Gastroesophageal sphincter (tissue), 4 donors: Measurements from ENCODE around the gene PPCDC. TPM values are rescaled to one million over a fixed set of nuclear protein-coding genes. Genes with fewer than 3 reads are reported as not detected.
A peak's percentile ranks its signal among the peaks of the same experiment; 100 is the strongest.
"Not testable (repeated sequence)": the region's sequence is repeated elsewhere in the genome, so short reads cannot be mapped to it uniquely, and the experiment has no call there.

Experiments
- ATAC-seq: fragments of 150-250 bp; one replicate; pipeline ENCODE4 v1.9.1; 2016; ENCODE audit warnings: mild to moderate bottlenecking, moderate library complexity
- H3K27ac ChIP-seq, 4 donors: fragments of 200-600 bp; sonication (generic) in 3 of 4; 1 replicate in 3 of 4; 2 replicates in 1 of 4; pipeline ENCODE4 v1.5.1; 2016 to 2019
- H3K27me3 ChIP-seq: fragments of 200-600 bp; sonication (generic); one replicate; pipeline ENCODE4 v1.5.1; 2019
- H3K36me3 ChIP-seq, 2 donors: fragments of 200-600 bp; sonication (generic); one replicate each; pipeline ENCODE4 v1.5.1; 2019; ENCODE audit warnings: control low read depth in 1 of 2
- H3K4me1 ChIP-seq, 3 donors: fragments of 200-600 bp; sonication (generic); 1 replicate in 2 of 3; 2 replicates in 1 of 3; pipeline ENCODE4 v1.5.1; 2016 to 2019; ENCODE audit warnings: control low read depth in 2 of 3
- H3K4me3 ChIP-seq, 2 donors: fragments of 200-600 bp; sonication (generic); one replicate each; pipeline ENCODE4 v1.5.1; 2019; ENCODE audit warnings: mild to moderate bottlenecking in 1 of 2, moderate library complexity in 1 of 2
- H3K9me3 ChIP-seq, 3 donors: fragments of 200-600 bp; sonication (generic); one replicate each; pipeline ENCODE4 v1.5.1; 2017 to 2019; ENCODE audit warnings: control low read depth in 2 of 3
- CTCF ChIP-seq, 4 experiments: fragments of 200-600 bp in 2 of 4; fragments of 450-650 bp in 2 of 4; sonication (generic) in 1 of 4; IDR thresholded peaks; one replicate each; pipeline ENCODE4 v1.5.1; 2017 to 2019; ENCODE audit warnings: antibody characterized with exemption in 4 of 4, mild to moderate bottlenecking in 2 of 4, moderate library complexity in 2 of 4
- EP300 ChIP-seq: sonication (generic); formaldehyde crosslinking; IDR thresholded peaks from one replicate; pipeline ENCODE4 v1.6.1; 2017; ENCODE audit warnings: antibody characterized with exemption, mild to moderate bottlenecking
- POLR2A ChIP-seq, 2 donors: fragments of 450-650 bp; IDR thresholded peaks; one replicate each; pipeline ENCODE4 v1.6.1; 2017; ENCODE audit warnings: antibody characterized with exemption in 2 of 2, mild to moderate bottlenecking in 2 of 2, moderate library complexity in 1 of 2
- POLR2AphosphoS5 ChIP-seq: sonication (generic); formaldehyde crosslinking; IDR thresholded peaks from one replicate; pipeline ENCODE4 v1.6.1; 2017; ENCODE audit warnings: antibody characterized with exemption
- WGBS, 2 donors: methylation state at CpG; one replicate each; pipeline ENCODE4 v1.1.5; 2018; ENCODE audit warnings: low coverage in 1 of 2; 5-methylcytosine and 5-hydroxymethylcytosine counted together
- total RNA-seq, 4 donors: library from RNA; depleted of rRNA; stranded (reverse); fragments of >200 nt; gene quantifications; one replicate each; pipeline ENCODE4 v1.1.0, GENCODE V29; 2016

PPCDC gene
- total RNA-seq, 4 donors from 2014 or later: 7.8 to 14.2 (median 12.9) TPM

- Histone ChIP-seq H3K27ac (no peak overlapping the region), H3K4me1 (no peaks in the 10 kb centered on the region), H3K9me3 (peaks cover 0 to 10% (median 0%) of the 10 kb centered on the region in 3 donors), H3K36me3 (no peaks in the 10 kb centered on the region), H3K4me3 (no peak overlapping the region), H3K27me3 (no peaks in the 10 kb centered on the region)
- peak; percentile 73 for ATAC-seq
- no peak for TF ChIP-seq CTCF (IDR thresholded peaks at IDR 0.05)
- no peak for TF ChIP-seq POLR2AphosphoS5
- no peak for TF ChIP-seq POLR2A (IDR thresholded peaks at IDR 0.05)
- no peak for TF ChIP-seq EP300
- 61 to 83% methylated on average over 6 to 7 of the region's 7 CpGs for WGBS, 2 donors
Observed at GRCh38 chr15:75090388-75090734, 67.0 kb downstream of the PPCDC start.

- Histone ChIP-seq H3K36me3 (no peaks in the 10 kb centered on the region), H3K9me3 (no peaks in the 10 kb centered on the region), H3K27me3 (no peaks in the 10 kb centered on the region), H3K4me3 (no peak overlapping the region), H3K27ac (no peak overlapping the region), H3K4me1 (no peaks in the 10 kb centered on the region)
- TF ChIP-seq EP300 (no peak), POLR2A (IDR thresholded peaks at IDR 0.05) (no peak), CTCF (IDR thresholded peaks at IDR 0.05) (no peak)
- ATAC-seq: no peak
Observed at GRCh38 chr15:75091814-75092213, 68.4 kb downstream of the PPCDC start.

GRCh38 chr15:75094961-75095478, 71.6 kb downstream of the PPCDC start:
- 73 to 84% methylated on average over 4 of the region's 4 CpGs for WGBS, 2 donors
- not testable (repeated sequence) for H3K4me3 ChIP-seq, H3K36me3 ChIP-seq, H3K9me3 ChIP-seq, H3K27ac ChIP-seq, H3K27me3 ChIP-seq, ATAC-seq, H3K4me1 ChIP-seq

- Histone ChIP-seq H3K9me3 (no peaks in the 10 kb centered on the region), H3K4me3 (no peak overlapping the region), H3K36me3 (no peaks in the 10 kb centered on the region), H3K27me3 (no peaks in the 10 kb centered on the region), H3K4me1 (no peaks in the 10 kb centered on the region), H3K27ac (no peak overlapping the region)
- no peak for ATAC-seq
- TF ChIP-seq POLR2A (IDR thresholded peaks at IDR 0.05): no peak
- TF ChIP-seq CTCF (IDR thresholded peaks at IDR 0.05): no peak
- TF ChIP-seq EP300: no peak
- TF ChIP-seq POLR2AphosphoS5: no peak
- WGBS, 2 donors: 57 to 64% methylated on average over 4 of the region's 4 CpGs
Observed at GRCh38 chr15:75095594-75095993, 72.2 kb downstream of the PPCDC start.

GRCh38 chr15:75097939-75098338, 74.5 kb downstream of the PPCDC start:
- Histone ChIP-seq H3K4me1 (no peaks in the 10 kb centered on the region), H3K36me3 (no peaks in the 10 kb centered on the region), H3K9me3 (no peaks in the 10 kb centered on the region), H3K27me3 (no peaks in the 10 kb centered on the region), H3K27ac (no peak overlapping the region), H3K4me3 (no peak overlapping the region)
- WGBS, 2 donors: 50 to 67% methylated on average over 2 to 7 of the region's 7 CpGs
- no peak for ATAC-seq
- TF ChIP-seq POLR2AphosphoS5: no peak
- no peak for TF ChIP-seq POLR2A (IDR thresholded peaks at IDR 0.05)
- TF ChIP-seq CTCF (IDR thresholded peaks at IDR 0.05): no peak
- TF ChIP-seq EP300: no peak

GRCh38 chr15:75098404-75098803, 75.0 kb downstream of the PPCDC start:
- ATAC-seq: no peak
- Histone ChIP-seq H3K27ac (no peak overlapping the region), H3K9me3 (no peaks in the 10 kb centered on the region), H3K4me3 (no peak overlapping the region), H3K27me3 (no peaks in the 10 kb centered on the region), H3K4me1 (no peaks in the 10 kb centered on the region), H3K36me3 (no peaks in the 10 kb centered on the region)
- 100% methylated on average over 2 of the region's 4 CpGs; no CpG with 5 or more reads in 1 of the 2 donors for WGBS, 2 donors
- TF ChIP-seq EP300 (no peak), POLR2A (IDR thresholded peaks at IDR 0.05) (no peak), CTCF (IDR thresholded peaks at IDR 0.05) (no peak), POLR2AphosphoS5 (no peak)
